Suprapubic skin (tissue), 4 donors: ENCODE results near the gene IFFO2. TPM values are rescaled to one million over a fixed set of nuclear protein-coding genes. Genes with fewer than 3 reads are reported as not detected.
A peak's percentile ranks its signal among the peaks of the same experiment; 100 is the strongest.

ENCODE experiments used
- DNase-seq, 2 donors: peaks; one replicate each; pipeline ENCODE4 v3.0.0-alpha.2; 2019; ENCODE audit warnings: low spot score in 2 of 2
- H3K27ac ChIP-seq: fragments of 200-600 bp; sonication (generic); one replicate; pipeline ENCODE4 v1.5.1; 2019
- H3K27me3 ChIP-seq: fragments of 200-600 bp; sonication (generic); one replicate; pipeline ENCODE4 v1.5.1; 2019
- H3K36me3 ChIP-seq: fragments of 200-600 bp; sonication (generic); one replicate; pipeline ENCODE4 v1.5.1; 2019
- H3K4me1 ChIP-seq: fragments of 200-600 bp; sonication (generic); one replicate; pipeline ENCODE4 v1.5.1; 2019
- H3K4me3 ChIP-seq: fragments of 200-600 bp; sonication (generic); one replicate; pipeline ENCODE4 v1.5.1; 2019; ENCODE audit warnings: mild to moderate bottlenecking
- H3K9me3 ChIP-seq: fragments of 200-600 bp; sonication (generic); one replicate; pipeline ENCODE4 v1.5.1; 2019
- CTCF ChIP-seq, 2 donors: fragments of 200-600 bp in 1 of 2; fragments of 450-650 bp in 1 of 2; sonication (generic) in 1 of 2; IDR thresholded peaks; one replicate each; pipeline ENCODE4 v1.5.1; 2016 to 2019; ENCODE audit warnings: antibody characterized with exemption in 2 of 2, mild to moderate bottlenecking in 1 of 2, moderate library complexity in 1 of 2
- EP300 ChIP-seq: sonication (generic); formaldehyde crosslinking; IDR thresholded peaks from one replicate; pipeline ENCODE4 v1.6.1; 2017; ENCODE audit warnings: antibody characterized with exemption
- POLR2A ChIP-seq, 2 donors: fragments of 450-650 bp; IDR thresholded peaks; one replicate each; pipeline ENCODE4 v1.6.1; 2017; ENCODE audit warnings: antibody characterized with exemption in 2 of 2, mild to moderate bottlenecking in 2 of 2, moderate library complexity in 2 of 2
- POLR2AphosphoS5 ChIP-seq, 3 donors: sonication (generic); formaldehyde crosslinking; IDR thresholded peaks; one replicate each; pipeline ENCODE4 v1.6.1; 2017; ENCODE audit warnings: antibody characterized with exemption in 3 of 3
- WGBS: methylation state at CpG from one replicate; pipeline ENCODE4 v1.1.5; 2018; 5-methylcytosine and 5-hydroxymethylcytosine counted together
- total RNA-seq, 4 donors: library from RNA; depleted of rRNA; stranded (reverse); fragments of >200 nt; gene quantifications; one replicate each; pipeline ENCODE4 v1.1.0, GENCODE V29; 2016

IFFO2 gene
- total RNA-seq, 4 donors from 2014 or later: 327 to 569 (median 449) TPM

- WGBS: 58% methylated on average over 3 of the region's 3 CpGs
- no peak overlapping the region for H3K27ac ChIP-seq
- H3K4me1 ChIP-seq: peaks cover 58% of the 10 kb centered on the region
- no peaks in the 10 kb centered on the region for H3K9me3 ChIP-seq
- peak in 1 of 2 donors; percentile 14 for DNase-seq
- no peaks in the 10 kb centered on the region for H3K27me3 ChIP-seq
- H3K4me3 ChIP-seq: no peak overlapping the region
- TF ChIP-seq CTCF (IDR thresholded peaks at IDR 0.05): no peak
- no peak for TF ChIP-seq EP300
- no peak for TF ChIP-seq POLR2A (IDR thresholded peaks at IDR 0.05)
- no peak for TF ChIP-seq POLR2AphosphoS5 (IDR thresholded peaks at IDR 0.05)
- no peaks in the 10 kb centered on the region for H3K36me3 ChIP-seq
Observed at GRCh38 chr1:18960821-18961220, 4.3 kb upstream of the IFFO2 start.

- no peak overlapping the region for H3K4me3 ChIP-seq
- H3K27ac ChIP-seq: no peak overlapping the region
- H3K36me3 ChIP-seq: no peaks in the 10 kb centered on the region
- TF ChIP-seq POLR2A (IDR thresholded peaks at IDR 0.05) (no peak), POLR2AphosphoS5 (IDR thresholded peaks at IDR 0.05) (no peak), EP300 (no peak), CTCF (IDR thresholded peaks at IDR 0.05) (no peak)
- H3K27me3 ChIP-seq: no peaks in the 10 kb centered on the region
- WGBS: 87% methylated on average over 4 of the region's 4 CpGs
- peaks cover 57% of the 10 kb centered on the region for H3K4me1 ChIP-seq
- peak in 1 of 2 donors; percentile 53 for DNase-seq
- H3K9me3 ChIP-seq: no peaks in the 10 kb centered on the region
Observed at GRCh38 chr1:18960409-18960808, 3.9 kb upstream of the IFFO2 start.

DNA sequence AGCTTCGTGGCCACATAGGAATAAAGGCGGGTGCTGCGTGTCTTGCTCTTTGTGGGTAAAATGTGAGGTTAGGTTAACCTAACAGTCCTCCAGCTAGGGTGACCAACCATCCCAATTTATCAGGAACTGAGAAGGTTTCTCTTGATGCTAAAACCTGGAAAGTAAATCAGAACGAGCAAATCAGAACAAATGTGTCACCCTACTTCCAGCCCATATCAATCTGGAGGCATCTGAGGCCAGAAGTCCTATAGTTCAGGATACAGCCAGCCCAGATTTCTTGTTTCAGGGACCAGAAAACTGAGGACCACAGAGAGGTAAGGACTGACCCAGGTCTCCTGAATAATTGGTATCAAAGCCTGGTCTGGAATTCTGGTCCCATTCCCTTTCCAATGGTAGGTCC is 3.1 kb upstream of the IFFO2 start:
- Histone ChIP-seq H3K4me1 (peaks cover 62% of the 10 kb centered on the region), H3K36me3 (no peaks in the 10 kb centered on the region), H3K9me3 (no peaks in the 10 kb centered on the region), H3K4me3 (no peak overlapping the region), H3K27ac (no peak overlapping the region), H3K27me3 (no peaks in the 10 kb centered on the region)
- WGBS: 64% methylated on average over 4 of the region's 4 CpGs
- TF ChIP-seq POLR2A (IDR thresholded peaks at IDR 0.05) (no peak), EP300 (no peak), CTCF (IDR thresholded peaks at IDR 0.05) (no peak), POLR2AphosphoS5 (IDR thresholded peaks at IDR 0.05) (no peak)
- no peak for DNase-seq

DNA sequence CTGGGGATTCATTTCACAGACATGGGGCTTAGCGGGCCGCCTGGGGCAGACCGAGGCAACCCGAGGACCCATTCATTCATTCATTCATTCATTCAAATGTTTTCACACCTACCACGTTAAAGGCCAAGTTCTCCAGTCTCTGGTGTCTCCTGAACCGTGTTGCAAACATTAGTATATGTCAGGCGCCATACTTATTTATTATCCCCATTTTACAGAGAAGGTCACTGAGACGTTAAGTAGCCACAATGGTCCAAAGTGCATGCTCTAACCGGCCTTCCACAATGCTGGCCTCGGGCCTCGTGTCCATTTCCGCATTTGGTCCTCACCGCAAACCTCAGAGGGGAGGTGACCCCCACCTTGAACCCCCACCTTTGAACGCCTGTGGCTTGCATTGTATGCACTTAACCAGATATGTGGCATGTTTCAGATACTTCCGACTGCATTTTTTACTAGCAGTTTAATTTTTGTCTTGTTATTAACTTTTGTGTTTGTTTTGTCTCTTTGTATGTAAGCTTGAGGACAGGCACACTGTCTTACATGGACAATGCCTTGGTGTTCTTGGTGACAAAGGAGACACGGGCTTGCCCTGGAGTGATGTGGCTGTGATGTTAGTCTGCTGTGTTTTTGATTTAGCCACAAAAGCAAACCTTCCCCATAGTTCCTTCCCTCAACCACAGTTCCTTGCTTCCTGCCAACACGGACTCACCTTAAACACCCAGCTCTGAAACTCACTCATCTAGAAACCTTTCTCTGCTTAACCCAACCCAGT is 1.2 kb upstream of the IFFO2 start:
- Histone ChIP-seq H3K4me1 (peaks cover 70% of the 10 kb centered on the region), H3K27me3 (no peaks in the 10 kb centered on the region), H3K27ac (peak overlapping the region; percentile 95), H3K36me3 (no peaks in the 10 kb centered on the region), H3K4me3 (peak overlapping the region; percentile 80), H3K9me3 (no peaks in the 10 kb centered on the region)
- peak in 1 of 2 donors; percentile 61 for DNase-seq
- TF ChIP-seq CTCF (IDR thresholded peaks at IDR 0.05) (no peak), EP300 (no peak), POLR2AphosphoS5 (IDR thresholded peaks at IDR 0.05) (no peak), POLR2A (IDR thresholded peaks at IDR 0.05) (no peak)
- 58% methylated on average over 17 of the region's 17 CpGs for WGBS

- TF ChIP-seq EP300: no peak
- no peak for TF ChIP-seq POLR2A (IDR thresholded peaks at IDR 0.05)
- TF ChIP-seq POLR2AphosphoS5 (IDR thresholded peaks at IDR 0.05): no peak
- no peak for TF ChIP-seq CTCF (IDR thresholded peaks at IDR 0.05)
- peak overlapping the region; percentile 95 for H3K27ac ChIP-seq
- H3K36me3 ChIP-seq: no peaks in the 10 kb centered on the region
- DNase-seq: peak in 1 of 2 donors; percentile 84
- no peaks in the 10 kb centered on the region for H3K9me3 ChIP-seq
- no peaks in the 10 kb centered on the region for H3K27me3 ChIP-seq
- WGBS: 10% methylated on average over 3 of the region's 27 CpGs
- H3K4me1 ChIP-seq: peaks cover 71% of the 10 kb centered on the region
- H3K4me3 ChIP-seq: peak overlapping the region; percentile 80
Observed at GRCh38 chr1:18957136-18957521, 653 bp upstream of the IFFO2 start.
